ENCODE results near the gene PLN.

PLN gene

GRCh38 chr6:118514689-118515088 is 33.4 kb upstream of the PLN start:
- no peaks in the 10 kb centered on the region for H3K9me3 ChIP-seq (replicated peaks; ENCODE audit: low read length)
- H3K4me2 ChIP-seq (ENCODE audit: low read length) = no peak overlapping the region
- H3K9ac ChIP-seq (ENCODE audit: low read depth, low read length) = no peak overlapping the region
- no peaks in the 10 kb centered on the region for H3K36me3 ChIP-seq (ENCODE audit: insufficient read depth, low read length)
- no peaks in the 10 kb centered on the region for H3K4me1 ChIP-seq (ENCODE audit: control insufficient read depth, insufficient read depth, low read length)
- no peaks in the 10 kb centered on the region for H3K27me3 ChIP-seq (ENCODE audit: control insufficient read depth, insufficient read depth, low read length)
- H3K4me3 ChIP-seq (ENCODE audit: low read length) = no peak overlapping the region

GRCh38 chr6:118522422-118522821 is 25.7 kb upstream of the PLN start:
- H3K4me3 ChIP-seq (ENCODE audit: low read length) = no peak overlapping the region
- no peaks in the 10 kb centered on the region for H3K4me1 ChIP-seq (ENCODE audit: control insufficient read depth, insufficient read depth, low read length)
- no peak overlapping the region for H3K9ac ChIP-seq (ENCODE audit: low read depth, low read length)
- no peaks in the 10 kb centered on the region for H3K27me3 ChIP-seq (ENCODE audit: control insufficient read depth, insufficient read depth, low read length)
- no peak overlapping the region for H3K4me2 ChIP-seq (ENCODE audit: low read length)
- H3K9me3 ChIP-seq (replicated peaks; ENCODE audit: low read length) = no peaks in the 10 kb centered on the region
- H3K36me3 ChIP-seq (ENCODE audit: insufficient read depth, low read length) = peaks cover 5% of the 10 kb centered on the region

GRCh38 chr6:118523216-118523615 is 24.9 kb upstream of the PLN start:
- peaks cover 5% of the 10 kb centered on the region for H3K36me3 ChIP-seq (ENCODE audit: insufficient read depth, low read length)
- H3K4me2 ChIP-seq (ENCODE audit: low read length) = no peak overlapping the region
- no peaks in the 10 kb centered on the region for H3K27me3 ChIP-seq (ENCODE audit: control insufficient read depth, insufficient read depth, low read length)
- no peak overlapping the region for H3K4me3 ChIP-seq (ENCODE audit: low read length)
- H3K4me1 ChIP-seq (ENCODE audit: control insufficient read depth, insufficient read depth, low read length) = no peaks in the 10 kb centered on the region
- no peaks in the 10 kb centered on the region for H3K9me3 ChIP-seq (replicated peaks; ENCODE audit: low read length)
- no peak overlapping the region for H3K9ac ChIP-seq (ENCODE audit: low read depth, low read length)

- Histone ChIP-seq H3K36me3 (ENCODE audit: insufficient read depth, low read length) (peaks cover 5% of the 10 kb centered on the region), H3K4me1 (ENCODE audit: control insufficient read depth, insufficient read depth, low read length) (peaks cover 2% of the 10 kb centered on the region), H3K4me3 (ENCODE audit: low read length) (no peak overlapping the region), H3K9ac (ENCODE audit: low read depth, low read length) (no peak overlapping the region), H3K4me2 (ENCODE audit: low read length) (no peak overlapping the region), H3K9me3 (replicated peaks; ENCODE audit: low read length) (no peaks in the 10 kb centered on the region), H3K27me3 (ENCODE audit: control insufficient read depth, insufficient read depth, low read length) (no peaks in the 10 kb centered on the region)
Observed at GRCh38 chr6:118524686-118525085, 23.4 kb upstream of the PLN start.

- H3K27me3 ChIP-seq (ENCODE audit: control insufficient read depth, insufficient read depth, low read length) = no peaks in the 10 kb centered on the region
- peaks cover 3% of the 10 kb centered on the region for H3K9me3 ChIP-seq (replicated peaks; ENCODE audit: low read length)
- no peak overlapping the region for H3K9ac ChIP-seq (ENCODE audit: low read depth, low read length)
- no peak overlapping the region for H3K4me3 ChIP-seq (ENCODE audit: low read length)
- peaks cover 5% of the 10 kb centered on the region for H3K36me3 ChIP-seq (ENCODE audit: insufficient read depth, low read length)
- peaks cover 2% of the 10 kb centered on the region for H3K4me1 ChIP-seq (ENCODE audit: control insufficient read depth, insufficient read depth, low read length)
- H3K4me2 ChIP-seq (ENCODE audit: low read length) = no peak overlapping the region
Observed at GRCh38 chr6:118525913-118526780, 21.9 kb upstream of the PLN start.

GRCh38 chr6:118528129-118528528 is 20.0 kb upstream of the PLN start:
- H3K4me3 ChIP-seq (ENCODE audit: low read length) = no peak overlapping the region
- peaks cover 4% of the 10 kb centered on the region for H3K9me3 ChIP-seq (replicated peaks; ENCODE audit: low read length)
- no peak overlapping the region for H3K9ac ChIP-seq (ENCODE audit: low read depth, low read length)
- peaks cover 4% of the 10 kb centered on the region for H3K36me3 ChIP-seq (ENCODE audit: insufficient read depth, low read length)
- no peak overlapping the region for H3K4me2 ChIP-seq (ENCODE audit: low read length)
- H3K27me3 ChIP-seq (ENCODE audit: control insufficient read depth, insufficient read depth, low read length) = no peaks in the 10 kb centered on the region
- H3K4me1 ChIP-seq (ENCODE audit: control insufficient read depth, insufficient read depth, low read length) = peaks cover 2% of the 10 kb centered on the region

GRCh38 chr6:118529756-118530155 is 18.3 kb upstream of the PLN start:
- Histone ChIP-seq H3K4me1 (ENCODE audit: control insufficient read depth, insufficient read depth, low read length) (peaks cover 2% of the 10 kb centered on the region), H3K27me3 (ENCODE audit: control insufficient read depth, insufficient read depth, low read length) (no peaks in the 10 kb centered on the region), H3K4me3 (ENCODE audit: low read length) (no peak overlapping the region), H3K9ac (ENCODE audit: low read depth, low read length) (no peak overlapping the region), H3K36me3 (ENCODE audit: insufficient read depth, low read length) (no peaks in the 10 kb centered on the region), H3K9me3 (replicated peaks; ENCODE audit: low read length) (peaks cover 4% of the 10 kb centered on the region), H3K4me2 (ENCODE audit: low read length) (no peak overlapping the region)

- Histone ChIP-seq H3K4me3 (ENCODE audit: low read length) (no peak overlapping the region), H3K9ac (ENCODE audit: low read depth, low read length) (no peak overlapping the region), H3K36me3 (ENCODE audit: insufficient read depth, low read length) (no peaks in the 10 kb centered on the region), H3K4me1 (ENCODE audit: control insufficient read depth, insufficient read depth, low read length) (peaks cover 2% of the 10 kb centered on the region), H3K4me2 (ENCODE audit: low read length) (no peak overlapping the region), H3K27me3 (ENCODE audit: control insufficient read depth, insufficient read depth, low read length) (no peaks in the 10 kb centered on the region), H3K9me3 (replicated peaks; ENCODE audit: low read length) (peaks cover 4% of the 10 kb centered on the region)
Observed at GRCh38 chr6:118530942-118531341, 17.2 kb upstream of the PLN start.

- no peaks in the 10 kb centered on the region for H3K27me3 ChIP-seq (ENCODE audit: control insufficient read depth, insufficient read depth, low read length)
- H3K4me3 ChIP-seq (ENCODE audit: low read length) = no peak overlapping the region
- H3K9ac ChIP-seq (ENCODE audit: low read depth, low read length) = no peak overlapping the region
- H3K36me3 ChIP-seq (ENCODE audit: insufficient read depth, low read length) = no peaks in the 10 kb centered on the region
- no peaks in the 10 kb centered on the region for H3K4me1 ChIP-seq (ENCODE audit: control insufficient read depth, insufficient read depth, low read length)
- H3K9me3 ChIP-seq (replicated peaks; ENCODE audit: low read length) = peaks cover 4% of the 10 kb centered on the region
- H3K4me2 ChIP-seq (ENCODE audit: low read length) = no peak overlapping the region
Observed at GRCh38 chr6:118535176-118535844, 12.8 kb upstream of the PLN start.

- Histone ChIP-seq H3K36me3 (ENCODE audit: insufficient read depth, low read length) (no peaks in the 10 kb centered on the region), H3K9ac (ENCODE audit: low read depth, low read length) (no peak overlapping the region), H3K27me3 (ENCODE audit: control insufficient read depth, insufficient read depth, low read length) (no peaks in the 10 kb centered on the region), H3K4me2 (ENCODE audit: low read length) (no peak overlapping the region), H3K9me3 (replicated peaks; ENCODE audit: low read length) (no peaks in the 10 kb centered on the region), H3K4me3 (ENCODE audit: low read length) (no peak overlapping the region), H3K4me1 (ENCODE audit: control insufficient read depth, insufficient read depth, low read length) (no peaks in the 10 kb centered on the region)
Observed at GRCh38 chr6:118536478-118536877, 11.6 kb upstream of the PLN start.

- no peaks in the 10 kb centered on the region for H3K27me3 ChIP-seq (ENCODE audit: control insufficient read depth, insufficient read depth, low read length)
- H3K4me2 ChIP-seq (ENCODE audit: low read length) = no peak overlapping the region
- H3K4me3 ChIP-seq (ENCODE audit: low read length) = no peak overlapping the region
- no peaks in the 10 kb centered on the region for H3K36me3 ChIP-seq (ENCODE audit: insufficient read depth, low read length)
- H3K4me1 ChIP-seq (ENCODE audit: control insufficient read depth, insufficient read depth, low read length) = peaks cover 5% of the 10 kb centered on the region
- H3K9ac ChIP-seq (ENCODE audit: low read depth, low read length) = no peak overlapping the region
- no peaks in the 10 kb centered on the region for H3K9me3 ChIP-seq (replicated peaks; ENCODE audit: low read length)
Observed at GRCh38 chr6:118537574-118537973, 10.5 kb upstream of the PLN start.
